CD8-positive, alpha-beta memory T cell (primary cell): ENCODE results near the gene SPRY1. TPM values are rescaled to one million over a fixed set of nuclear protein-coding genes. Genes with fewer than 3 reads are reported as not detected.

Experiments
- CTCF ChIA-PET: fragments of 350-600 bp; sonication (Branson Sonifier 250); formaldehyde crosslinking; loops from one replicate; lab custom pipeline; 2021; ENCODE audit warnings: antibody characterized with exemption; lab: Charles Lee
- POLR2A ChIA-PET: fragments of 350-600 bp; sonication (Branson Sonifier 250); formaldehyde crosslinking; loops from one replicate; lab custom pipeline; 2021; ENCODE audit warnings: antibody characterized with exemption; lab: Charles Lee
- DNase-seq, 5 donors: peaks; one replicate each; pipeline versions ENCODE4 v3.0.0 to v3.0.0-alpha.2; 2020 to 2022; ENCODE audit warnings: mixed read lengths in 1 of 5
- H3K27ac ChIP-seq: one replicate; pipeline ENCODE4 v1.7.0; 2013; ENCODE audit warnings: low read depth, mild to moderate bottlenecking, low read length, moderate library complexity
- H3K27me3 ChIP-seq: 2 replicates; pipeline ENCODE4 v1.7.0; 2013; ENCODE audit warnings: low read length, mild to moderate bottlenecking; ENCODE audit not compliant: insufficient read depth, poor library complexity, severe bottlenecking
- H3K36me3 ChIP-seq: 2 replicates; pipeline ENCODE4 v1.7.0; 2013; ENCODE audit warnings: mild to moderate bottlenecking, low read length, moderate library complexity; ENCODE audit not compliant: insufficient read depth
- H3K4me1 ChIP-seq: 2 replicates; pipeline ENCODE4 v1.7.0; 2013; ENCODE audit warnings: mild to moderate bottlenecking, low read length, moderate library complexity; ENCODE audit not compliant: insufficient read depth
- H3K4me3 ChIP-seq: 2 replicates; pipeline ENCODE4 v1.7.0; 2013; ENCODE audit warnings: mild to moderate bottlenecking, low read length
- H3K9me3 ChIP-seq: 2 replicates; pipeline ENCODE4 v1.7.0; 2013; ENCODE audit warnings: mild to moderate bottlenecking, low read length
- H3K27ac Mint-ChIP-seq, 8 donors: one replicate each; pipeline ENCODE4 v1.8.0; 2020 to 2021; ENCODE audit warnings: mixed read lengths in 8 of 8, mild to moderate bottlenecking in 6 of 8, inconsistent platforms in 3 of 8, moderate library complexity in 3 of 8
- H3K27me3 Mint-ChIP-seq, 2 donors: one replicate each; pipeline ENCODE4 v1.8.0; 2020 to 2021; ENCODE audit warnings: mixed read lengths in 2 of 2, mild to moderate bottlenecking in 1 of 2, moderate library complexity in 1 of 2
- H3K36me3 Mint-ChIP-seq, 3 donors: one replicate each; pipeline ENCODE4 v1.8.0; 2020 to 2021; ENCODE audit warnings: mixed read lengths in 3 of 3, inconsistent platforms in 1 of 3, mild to moderate bottlenecking in 1 of 3
- H3K4me1 Mint-ChIP-seq, 3 donors: one replicate each; pipeline ENCODE4 v1.8.0; 2020 to 2021; ENCODE audit warnings: mixed read lengths in 3 of 3, inconsistent platforms in 1 of 3, mild to moderate bottlenecking in 1 of 3
- H3K4me3 Mint-ChIP-seq, 7 donors: one replicate each; pipeline ENCODE4 v1.8.0; 2020 to 2021; ENCODE audit warnings: mixed read lengths in 7 of 7, mild to moderate bottlenecking in 6 of 7, moderate library complexity in 4 of 7, inconsistent platforms in 2 of 7
- H3K9me3 Mint-ChIP-seq, 5 donors: one replicate each; pipeline ENCODE4 v1.8.0; 2020 to 2022; ENCODE audit warnings: mixed read lengths in 5 of 5, mild to moderate bottlenecking in 3 of 5, moderate library complexity in 2 of 5, inconsistent platforms in 1 of 5
- polyA plus RNA-seq: library from polyadenylated mRNA; unstranded; fragments of 300-500 nt; fragmentation: Illumina TruSeq; gene quantifications from one replicate; pipeline ENCODE4 v1.2.3, GENCODE V29; 2021
- total RNA-seq, 2 experiments: library from RNA; stranded (reverse); gene quantifications; one replicate each; pipeline ENCODE4 v1.2.3, GENCODE V29; 2021

Gene SPRY1
- total and polyA plus RNA-seq, 3 experiments from 2014 or later: 27.2 to 40.8 (median 40.6) TPM

DNA sequence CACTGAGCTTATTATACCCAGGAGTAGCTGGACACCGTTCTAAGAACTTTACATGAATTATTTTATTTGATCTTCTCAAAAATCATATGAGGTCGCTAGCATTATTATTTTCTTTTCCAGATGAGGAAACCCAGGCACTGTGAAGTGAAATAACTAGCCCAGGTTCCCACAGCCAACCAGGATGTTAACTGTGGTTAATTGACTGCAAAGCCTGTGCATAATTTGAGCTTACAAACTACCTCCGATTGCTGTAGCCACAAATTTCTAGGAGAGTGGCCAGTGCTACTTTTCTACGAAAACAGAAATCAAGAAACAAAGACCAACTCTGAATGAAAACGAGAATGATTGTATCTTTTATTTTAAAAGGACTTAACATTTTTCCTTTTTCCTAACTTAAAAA is 27.2 kb downstream of the SPRY1 start:
- ChIA-PET POLR2A (interaction anchor here (0.8 kb wide), 1 partner anchor 14 kb away, joined by 3 read pairs; no protein-coding TSS in a partner anchor), CTCF (no interaction called here)
- no peak overlapping the region for H3K4me3 ChIP-seq
- no peaks in the 10 kb centered on the region for H3K9me3 ChIP-seq
- H3K27me3 ChIP-seq: no peaks in the 10 kb centered on the region
- Mint-ChIP-seq H3K27me3 (no peaks in the 10 kb centered on the region), H3K36me3 (peaks cover 0 to 9% (median 1%) of the 10 kb centered on the region in 3 donors), H3K4me1 (peaks cover 32 to 41% (median 33%) of the 10 kb centered on the region in 3 donors), H3K4me3 (peak overlapping the region in 3 of 7 donors; percentile 10 to 22 (median 15)), H3K27ac (peak overlapping the region in 6 of 8 donors; percentile 22 to 79 (median 54)), H3K9me3 (peaks cover 0 to 12% (median 5%) of the 10 kb centered on the region in 5 donors)
- H3K27ac ChIP-seq: no peak overlapping the region
- no peaks in the 10 kb centered on the region for H3K4me1 ChIP-seq
- no peaks in the 10 kb centered on the region for H3K36me3 ChIP-seq
- no peak for DNase-seq

DNA sequence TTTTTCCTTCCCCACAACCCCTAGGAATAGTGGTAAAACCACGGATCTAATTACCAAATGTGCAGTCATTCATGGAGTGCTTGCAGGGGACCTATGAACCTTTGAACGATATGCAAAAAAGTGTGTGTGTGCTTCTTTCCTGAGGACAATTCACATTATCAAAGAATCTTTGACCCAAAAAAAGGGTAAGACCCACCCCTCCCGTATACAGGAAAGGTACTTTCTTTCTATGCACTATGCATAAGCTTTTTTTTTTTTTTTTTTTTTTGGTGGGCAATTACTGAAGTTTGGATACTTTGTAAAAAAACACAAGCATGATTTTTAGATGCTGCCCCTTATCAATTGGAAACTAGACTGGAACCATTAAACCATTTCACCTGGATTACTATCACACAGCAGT is 31.4 kb downstream of the SPRY1 start:
- H3K9me3 Mint-ChIP-seq: peaks cover 0 to 12% (median 5%) of the 10 kb centered on the region in 5 donors
- ChIA-PET CTCF (interaction anchor here (1.0 kb wide), 1 partner anchor 17 kb away, joined by 3 read pairs; no protein-coding TSS in a partner anchor), POLR2A (no interaction called here)
- H3K4me3 ChIP-seq: no peak overlapping the region
- H3K27me3 ChIP-seq: no peaks in the 10 kb centered on the region
- no peak for DNase-seq
- H3K4me3 Mint-ChIP-seq: no peak overlapping the region
- H3K9me3 ChIP-seq: no peaks in the 10 kb centered on the region
- H3K27ac Mint-ChIP-seq: no peak overlapping the region
- no peaks in the 10 kb centered on the region for H3K36me3 ChIP-seq
- peaks cover 9 to 12% (median 10%) of the 10 kb centered on the region in 3 donors for H3K4me1 Mint-ChIP-seq
- no peak overlapping the region for H3K27ac ChIP-seq
- no peaks in the 10 kb centered on the region for H3K4me1 ChIP-seq
- peaks cover 0 to 9% (median 0%) of the 10 kb centered on the region in 3 donors for H3K36me3 Mint-ChIP-seq
- H3K27me3 Mint-ChIP-seq: peaks cover 0 to 4% of the 10 kb centered on the region in 2 donors

DNA sequence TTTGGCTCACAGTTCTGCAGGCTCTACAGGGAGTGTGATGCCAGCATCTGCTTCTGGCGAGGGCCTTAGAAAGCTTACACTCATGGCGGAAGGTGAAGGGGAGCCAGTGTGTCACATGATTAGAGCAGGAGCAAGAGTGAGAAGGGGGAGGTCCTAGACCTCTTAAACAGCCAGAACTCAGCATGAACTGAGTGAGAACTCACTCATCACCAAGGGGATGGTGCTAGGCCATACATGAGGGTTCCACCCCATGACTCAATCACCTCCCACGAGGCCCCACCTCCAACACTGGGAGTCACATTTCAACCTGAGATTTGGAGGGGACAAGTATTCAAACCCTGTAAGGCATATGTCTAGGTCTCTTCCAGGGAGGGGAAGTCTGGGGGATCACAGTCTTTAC is 33.4 kb downstream of the SPRY1 start:
- ChIA-PET CTCF (no interaction called here), POLR2A (no interaction called here)
- Mint-ChIP-seq H3K36me3 (peaks cover 0 to 9% (median 4%) of the 10 kb centered on the region in 3 donors), H3K27ac (no peak overlapping the region), H3K4me3 (no peak overlapping the region), H3K27me3 (peaks cover 0 to 6% of the 10 kb centered on the region in 2 donors), H3K4me1 (no peaks in the 10 kb centered on the region), H3K9me3 (peaks cover 0 to 12% (median 5%) of the 10 kb centered on the region in 5 donors)
- no peaks in the 10 kb centered on the region for H3K36me3 ChIP-seq
- no peaks in the 10 kb centered on the region for H3K27me3 ChIP-seq
- H3K9me3 ChIP-seq: no peaks in the 10 kb centered on the region
- H3K4me3 ChIP-seq: no peak overlapping the region
- H3K27ac ChIP-seq: no peak overlapping the region
- DNase-seq: no peak
- H3K4me1 ChIP-seq: no peaks in the 10 kb centered on the region

DNA sequence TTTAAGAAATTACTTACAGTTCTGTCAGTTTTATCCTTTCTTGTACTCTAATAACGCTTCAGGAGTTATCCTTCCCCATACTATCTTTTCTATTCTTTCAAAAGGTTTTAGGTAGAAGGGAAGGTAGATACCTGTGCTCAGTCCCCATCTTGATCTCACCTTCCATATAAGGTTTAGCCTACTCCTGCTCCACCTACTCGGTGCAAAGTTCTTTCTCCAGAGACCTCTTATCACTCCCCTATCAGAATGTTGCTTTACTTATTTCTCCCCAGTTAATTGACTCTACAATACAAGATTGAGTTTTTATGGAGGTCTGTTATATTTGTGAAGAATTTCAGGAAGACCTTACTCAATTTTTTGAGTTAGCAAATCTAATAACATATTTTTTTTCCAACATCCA is 33.9 kb downstream of the SPRY1 start:
- Histone ChIP-seq H3K36me3 (no peaks in the 10 kb centered on the region), H3K9me3 (no peaks in the 10 kb centered on the region), H3K4me1 (no peaks in the 10 kb centered on the region), H3K27me3 (no peaks in the 10 kb centered on the region), H3K4me3 (no peak overlapping the region), H3K27ac (no peak overlapping the region)
- CTCF ChIA-PET: no interaction called here
- Mint-ChIP-seq H3K27me3 (peaks cover 0 to 6% of the 10 kb centered on the region in 2 donors), H3K4me3 (no peak overlapping the region), H3K27ac (peak overlapping the region in 2 of 8 donors; percentile 1 to 85), H3K4me1 (no peaks in the 10 kb centered on the region), H3K36me3 (peaks cover 0 to 9% (median 4%) of the 10 kb centered on the region in 3 donors), H3K9me3 (peaks cover 0 to 10% (median 5%) of the 10 kb centered on the region in 5 donors)
- DNase-seq: no peak
- POLR2A ChIA-PET: no interaction called here

DNA sequence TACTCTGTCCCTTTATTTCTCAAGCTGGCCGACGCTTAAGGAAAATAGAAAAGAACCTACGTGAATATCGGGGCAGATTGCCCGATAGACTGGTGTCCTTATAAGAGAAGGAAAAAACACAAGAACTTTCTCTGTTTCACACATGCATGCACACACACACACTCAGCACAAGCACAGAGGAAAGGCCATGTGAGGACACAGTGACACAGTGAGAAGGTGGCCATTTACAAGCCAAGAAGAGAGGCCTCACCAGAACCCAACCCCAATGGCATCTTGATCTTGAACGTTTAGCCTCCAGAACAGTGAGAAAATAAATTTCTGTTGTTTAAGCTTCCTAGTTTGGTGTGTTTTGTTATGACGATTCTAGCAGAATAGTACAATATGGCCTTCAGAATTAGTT is 37.0 kb downstream of the SPRY1 start:
- Histone ChIP-seq H3K4me3 (no peak overlapping the region), H3K27me3 (no peaks in the 10 kb centered on the region), H3K27ac (no peak overlapping the region), H3K9me3 (no peaks in the 10 kb centered on the region), H3K36me3 (no peaks in the 10 kb centered on the region), H3K4me1 (no peaks in the 10 kb centered on the region)
- H3K36me3 Mint-ChIP-seq: peaks cover 0 to 4% (median 0%) of the 10 kb centered on the region in 3 donors
- H3K4me1 Mint-ChIP-seq: no peaks in the 10 kb centered on the region
- peaks cover 0 to 6% of the 10 kb centered on the region in 2 donors for H3K27me3 Mint-ChIP-seq
- no peak for DNase-seq
- ChIA-PET CTCF (interaction anchor here (1.4 kb wide), 1 partner anchor 34 kb away, joined by 3 read pairs; no protein-coding TSS in a partner anchor), POLR2A (no interaction called here)
- H3K9me3 Mint-ChIP-seq: no peaks in the 10 kb centered on the region
- no peak overlapping the region for H3K4me3 Mint-ChIP-seq
- no peak overlapping the region for H3K27ac Mint-ChIP-seq

DNA sequence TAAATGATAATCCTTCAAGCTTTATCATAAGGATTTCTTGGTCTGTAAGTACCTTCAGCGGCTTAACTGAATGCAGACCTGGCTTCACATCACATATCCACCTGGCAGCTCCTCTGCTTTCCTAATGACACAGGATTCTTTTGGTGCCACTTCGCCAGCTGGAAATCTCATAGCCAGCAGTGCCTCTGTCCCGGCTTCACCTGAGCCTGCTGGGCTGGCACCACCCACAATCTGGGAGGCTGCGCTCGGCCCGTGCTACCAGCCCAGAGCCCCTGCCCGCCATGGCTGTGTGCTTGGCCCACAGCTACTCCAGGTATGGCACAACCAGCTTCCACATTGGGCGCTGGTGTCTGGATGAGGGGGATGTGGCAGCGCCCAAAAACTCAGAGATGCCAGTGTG is 37.4 kb downstream of the SPRY1 start:
- Mint-ChIP-seq H3K36me3 (peaks cover 0 to 4% (median 0%) of the 10 kb centered on the region in 3 donors), H3K27me3 (peaks cover 0 to 6% of the 10 kb centered on the region in 2 donors), H3K4me3 (no peak overlapping the region), H3K4me1 (no peaks in the 10 kb centered on the region), H3K9me3 (no peaks in the 10 kb centered on the region), H3K27ac (no peak overlapping the region)
- Histone ChIP-seq H3K4me3 (no peak overlapping the region), H3K27me3 (no peaks in the 10 kb centered on the region), H3K27ac (no peak overlapping the region), H3K9me3 (no peaks in the 10 kb centered on the region), H3K4me1 (no peaks in the 10 kb centered on the region), H3K36me3 (no peaks in the 10 kb centered on the region)
- no peak for DNase-seq
- CTCF ChIA-PET: interaction anchor here (1.4 kb wide), 1 partner anchor 35 kb away, joined by 3 read pairs; no protein-coding TSS in a partner anchor
- POLR2A ChIA-PET: no interaction called here

DNA sequence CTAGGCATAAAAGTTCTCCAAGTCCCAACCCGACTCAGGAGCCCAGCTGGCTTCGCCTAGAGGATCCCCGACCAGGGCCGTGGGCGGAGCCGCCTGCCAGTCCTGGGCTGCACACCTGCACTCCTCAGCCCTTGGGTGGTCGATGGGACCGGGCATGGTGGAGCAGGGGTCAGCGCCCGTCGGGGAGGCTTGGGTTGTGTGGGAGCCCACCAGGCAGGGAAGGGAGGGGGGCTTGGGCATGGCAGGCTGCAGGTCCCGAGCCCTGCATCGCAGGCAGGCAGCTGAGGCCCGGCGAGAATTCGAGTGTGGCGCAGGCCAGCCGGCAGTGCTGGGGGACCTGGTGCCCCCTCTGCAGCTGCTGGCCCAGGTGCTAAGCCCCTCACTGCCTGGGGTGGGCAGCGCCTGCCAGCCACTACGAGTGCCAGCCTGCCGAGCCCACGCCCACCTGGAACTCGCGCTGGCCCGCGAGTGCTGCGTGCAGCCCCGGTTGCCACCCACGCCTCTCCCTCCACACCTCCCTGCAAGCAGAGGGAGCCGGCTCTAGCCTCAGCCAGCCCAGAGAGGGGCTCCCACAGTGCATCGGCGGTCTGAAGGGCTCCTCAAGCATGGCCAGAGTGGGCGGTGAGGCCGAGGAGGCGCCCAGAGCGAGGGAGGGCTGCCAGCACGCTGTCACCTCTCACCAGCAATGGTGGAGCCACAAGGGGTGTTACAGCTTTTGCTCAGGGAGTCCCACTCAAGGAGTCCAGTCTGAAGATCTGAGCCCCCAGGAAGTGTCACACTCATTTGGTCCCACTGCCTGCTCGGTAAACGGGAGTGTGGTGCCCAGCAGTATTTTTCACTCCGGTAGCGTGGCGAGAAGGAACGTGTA is 38.9 kb downstream of the SPRY1 start:
- Histone ChIP-seq H3K36me3 (no peaks in the 10 kb centered on the region), H3K27ac (no peak overlapping the region), H3K27me3 (no peaks in the 10 kb centered on the region), H3K9me3 (no peaks in the 10 kb centered on the region), H3K4me1 (no peaks in the 10 kb centered on the region), H3K4me3 (no peak overlapping the region)
- DNase-seq: no peak
- Mint-ChIP-seq H3K36me3 (peaks cover 0 to 4% (median 0%) of the 10 kb centered on the region in 3 donors), H3K4me1 (no peaks in the 10 kb centered on the region), H3K9me3 (no peaks in the 10 kb centered on the region), H3K27ac (no peak overlapping the region), H3K27me3 (peaks cover 0 to 3% of the 10 kb centered on the region in 2 donors), H3K4me3 (no peak overlapping the region)
- ChIA-PET POLR2A (no interaction called here), CTCF (no interaction called here)

DNA sequence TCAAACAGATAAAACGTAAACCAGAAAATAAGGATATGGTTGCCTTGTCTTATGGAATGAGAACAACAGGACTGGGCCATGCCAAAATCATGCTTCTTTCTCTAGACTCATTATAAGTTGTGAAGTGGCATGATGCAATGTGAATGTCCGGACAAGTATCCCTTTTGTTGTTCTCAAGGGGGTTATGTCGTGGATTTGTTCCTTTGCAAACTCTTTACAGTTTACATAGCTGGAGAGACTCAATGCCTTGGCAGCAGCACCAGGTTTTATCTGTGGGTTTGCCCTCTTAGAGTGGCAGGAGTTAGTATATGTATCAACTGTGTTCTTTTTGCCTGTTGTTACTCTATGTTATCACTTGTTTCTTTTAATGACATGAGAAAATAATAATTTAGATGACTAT is 41.4 kb downstream of the SPRY1 start:
- CTCF ChIA-PET: no interaction called here
- H3K4me1 Mint-ChIP-seq: peaks cover 0 to under 1% (median under 1%) of the 10 kb centered on the region in 3 donors

More for the DNA sequence above, 41.4 kb downstream of the SPRY1 start:
- Mint-ChIP-seq H3K36me3 (peaks cover 0 to 4% (median 0%) of the 10 kb centered on the region in 3 donors), H3K9me3 (no peaks in the 10 kb centered on the region), H3K27ac (no peak overlapping the region), H3K4me3 (no peak overlapping the region), H3K27me3 (peaks cover 0 to 2% of the 10 kb centered on the region in 2 donors)
- H3K4me3 ChIP-seq: no peak overlapping the region
- no peaks in the 10 kb centered on the region for H3K4me1 ChIP-seq
- no peaks in the 10 kb centered on the region for H3K36me3 ChIP-seq
- POLR2A ChIA-PET: no interaction called here
- no peaks in the 10 kb centered on the region for H3K9me3 ChIP-seq
- H3K27me3 ChIP-seq: no peaks in the 10 kb centered on the region
- H3K27ac ChIP-seq: no peak overlapping the region
- DNase-seq: no peak
